HG03342 (cell line): ENCODE results near the gene RNASEH2A.

Experiments
- ATAC-seq: cut with Tn5 transposase; IDR thresholded peaks from one replicate; pipeline ENCODE4 v1.9.1; 2021; ENCODE audit warnings: mild to moderate bottlenecking, moderate library complexity; ENCODE audit not compliant: unreplicated experiment

Gene RNASEH2A

GRCh38 chr19:12782424-12783290 lies 23.7 kb upstream of the RNASEH2A start:
- peak; percentile 23 for ATAC-seq

GRCh38 chr19:12783291-12783848 lies 23.0 kb upstream of the RNASEH2A start:
- ATAC-seq = no peak

GRCh38 chr19:12783849-12784393 lies 22.5 kb upstream of the RNASEH2A start:
- ATAC-seq = no peak

- ATAC-seq = no peak
Measured at GRCh38 chr19:12784394-12784870, 22.0 kb upstream of the RNASEH2A start.

- no peak for ATAC-seq
Measured at GRCh38 chr19:12784871-12785430, 21.4 kb upstream of the RNASEH2A start.

- no peak for ATAC-seq
Measured at GRCh38 chr19:12785431-12786031, 20.9 kb upstream of the RNASEH2A start.

- ATAC-seq = no peak
Measured at GRCh38 chr19:12786141-12786870, 20.1 kb upstream of the RNASEH2A start.

- no peak for ATAC-seq
Measured at GRCh38 chr19:12786952-12787351, 19.4 kb upstream of the RNASEH2A start.

GRCh38 chr19:12787458-12787857 lies 18.9 kb upstream of the RNASEH2A start:
- no peak for ATAC-seq

- ATAC-seq = no peak
Measured at GRCh38 chr19:12788042-12788681, 18.2 kb upstream of the RNASEH2A start.

- no peak for ATAC-seq
Measured at GRCh38 chr19:12788682-12789097, 17.7 kb upstream of the RNASEH2A start.

- no peak for ATAC-seq
Measured at GRCh38 chr19:12789098-12789903, 17.1 kb upstream of the RNASEH2A start.

GRCh38 chr19:12789904-12790619 lies 16.3 kb upstream of the RNASEH2A start:
- peak; percentile 35 for ATAC-seq

- ATAC-seq = no peak
Measured at GRCh38 chr19:12790628-12791344, 15.6 kb upstream of the RNASEH2A start.

GRCh38 chr19:12791345-12792050 lies 14.9 kb upstream of the RNASEH2A start, which contains the start of gene JUNB:
JUNB (plus strand) TSS chr19:12791486; CDS start chr19:12791772, 286 bp downstream.
- peak; percentile 25 for ATAC-seq

- ATAC-seq = no peak
Measured at GRCh38 chr19:12792051-12792852, 14.1 kb upstream of the RNASEH2A start.
